HepG2 (cell line): ENCODE data around the gene CPNE1. TPM values are rescaled to one million over a fixed set of nuclear protein-coding genes. Genes with fewer than 3 reads are reported as not detected.

Experiments
- BHLHE40 ChIP-seq: IDR thresholded peaks from 2 replicates; pipeline ENCODE4 v1.6.1; 2011; ENCODE audit warnings: low read length, improper control_type of control experiment
- CREB1 ChIP-seq, 2 experiments: fragments of 450-650 bp in 1 of 2; IDR thresholded peaks; 2 replicates each; pipeline ENCODE4 v1.6.1; 2016 to 2017; ENCODE audit warnings: control low read depth in 1 of 2, mild to moderate bottlenecking in 1 of 2, missing compliant biosample characterization in 1 of 2, missing genetic modification characterization in 1 of 2
- EEA1 ChIP-seq: sonication (generic); formaldehyde crosslinking; IDR thresholded peaks from 2 replicates; pipeline ENCODE4 v1.5.1; 2020; ENCODE audit warnings: mild to moderate bottlenecking, missing genetic modification reagents, borderline replicate concordance
- ESRRA ChIP-seq: sonication (generic); formaldehyde crosslinking; IDR thresholded peaks from 2 replicates; pipeline ENCODE4 v1.5.1; 2020; ENCODE audit warnings: mild to moderate bottlenecking, low read depth, missing genetic modification reagents
- GLI4 ChIP-seq: sonication (generic); formaldehyde crosslinking; IDR thresholded peaks from 2 replicates; pipeline ENCODE4 v1.5.1; 2020; ENCODE audit warnings: missing genetic modification reagents, mild to moderate bottlenecking, moderate library complexity, borderline replicate concordance
- HIVEP1 ChIP-seq: sonication (generic); formaldehyde crosslinking; IDR thresholded peaks from 2 replicates; pipeline ENCODE4 v1.4.0; 2020; ENCODE audit warnings: mild to moderate bottlenecking, missing genetic modification reagents
- JUN ChIP-seq: sonication (generic); formaldehyde crosslinking; IDR thresholded peaks from 2 replicates; pipeline ENCODE4 v1.4.0; 2020; ENCODE audit warnings: mild to moderate bottlenecking, missing genetic modification reagents
- KAT7 ChIP-seq: IDR thresholded peaks from 2 replicates; pipeline ENCODE4 v1.6.1; 2018; ENCODE audit warnings: borderline replicate concordance, missing compliant biosample characterization
- KLF13 ChIP-seq: sonication (generic); formaldehyde crosslinking; IDR thresholded peaks from 2 replicates; pipeline ENCODE4 v1.4.0; 2020; ENCODE audit warnings: mild to moderate bottlenecking, missing genetic modification reagents
- MYPOP ChIP-seq: sonication (generic); formaldehyde crosslinking; IDR thresholded peaks from 2 replicates; pipeline ENCODE4 v1.8.1; 2023; ENCODE audit warnings: mild to moderate bottlenecking, moderate library complexity, missing genetic modification reagents
- MZF1 ChIP-seq: sonication (generic); formaldehyde crosslinking; IDR thresholded peaks from 2 replicates; pipeline ENCODE4 v1.8.1; 2023; ENCODE audit warnings: mild to moderate bottlenecking, missing genetic modification reagents, borderline replicate concordance
- PRPF4 ChIP-seq: fragments of 200-400 bp; formaldehyde crosslinking; IDR thresholded peaks from 2 replicates; pipeline ENCODE4 v1.6.1; 2016; ENCODE audit warnings: low read length, low read depth; ENCODE audit not compliant: poor library complexity, severe bottlenecking
- RCOR2 ChIP-seq: IDR thresholded peaks from 2 replicates; pipeline ENCODE4 v1.6.1; 2016; ENCODE audit warnings: missing biosample characterization, missing genetic modification reagents
- SRSF1 ChIP-seq: fragments of 200-400 bp; formaldehyde crosslinking; optimal IDR thresholded peaks from 2 replicates; pipeline ENCODE3; 2017; ENCODE audit warnings: mild to moderate bottlenecking, low read depth, low read length, moderate library complexity
- SRSF9 ChIP-seq: fragments of 200-400 bp; formaldehyde crosslinking; IDR thresholded peaks from 2 replicates; pipeline ENCODE4 v1.6.1; 2018; ENCODE audit warnings: borderline replicate concordance, mild to moderate bottlenecking, low read depth, low read length; ENCODE audit not compliant: insufficient read depth, poor library complexity, severe bottlenecking
- ZBTB42 ChIP-seq: sonication (generic); formaldehyde crosslinking; IDR thresholded peaks from 2 replicates; pipeline ENCODE4 v1.5.0; 2020; ENCODE audit warnings: mild to moderate bottlenecking, missing genetic modification reagents
- ZEB1 ChIP-seq: IDR thresholded peaks from 2 replicates; pipeline ENCODE4 v1.6.1; 2012; ENCODE audit warnings: mild to moderate bottlenecking, low read depth, inconsistent platforms; ENCODE audit not compliant: insufficient replicate concordance
- ZFP62 ChIP-seq: sonication (generic); formaldehyde crosslinking; IDR thresholded peaks from 2 replicates; pipeline ENCODE4 v1.4.0; 2020; ENCODE audit warnings: missing genetic modification reagents
- ZNF513 ChIP-seq: sonication (generic); formaldehyde crosslinking; conservative IDR thresholded peaks from 2 replicates; pipeline ENCODE4 v1.5.0; 2020; ENCODE audit warnings: missing genetic modification reagents
- ZNF563 ChIP-seq: sonication (generic); formaldehyde crosslinking; IDR thresholded peaks from 2 replicates; pipeline ENCODE4 v1.8.0; 2022; ENCODE audit warnings: mild to moderate bottlenecking, moderate library complexity, missing genetic modification reagents
- ZNF792 ChIP-seq: IDR thresholded peaks from 2 replicates; pipeline ENCODE4 v1.6.1; 2016
- ZSCAN25 ChIP-seq: sonication (generic); formaldehyde crosslinking; IDR thresholded peaks from 2 replicates; pipeline ENCODE4 v1.8.0; 2022; ENCODE audit warnings: mild to moderate bottlenecking, missing genetic modification reagents
- polyA plus RNA-seq, 8 experiments: library from polyadenylated mRNA; depleted of rRNA in 3 of 8; stranded (reverse) in 7 of 8; unstranded in 1 of 8; fragments of >200 nt; fragmentation: Illumina TruSeq in 4 of 8; extraction: Trizol in 4 of 8; gene quantifications; 2 replicates each; pipeline versions ENCODE4 v1.2.1 to v1.2.3, GENCODE V29; 2011 to 2016; ENCODE audit warnings: low read depth in 4 of 8, missing spikeins in 1 of 8, mixed read lengths in 1 of 8; ENCODE audit not compliant: insufficient read depth in 1 of 8
- total RNA-seq, 5 experiments: library from RNA; depleted of rRNA; stranded (reverse); fragments of >200 nt; fragmentation: Illumina TruSeq; extraction: Trizol; gene quantifications; 2 replicates each; pipeline ENCODE4 v1.2.3, GENCODE V29; 2016; ENCODE audit warnings: low read depth in 1 of 5
- TF ChIP-seq, protein P1 (sequence below): IDR thresholded peaks from 2 replicates; pipeline ENCODE4 v1.6.1; 2016; ENCODE audit warnings: low read depth
- TF ChIP-seq, protein P2 (sequence below): sonication (generic); formaldehyde crosslinking; IDR thresholded peaks from 2 replicates; pipeline ENCODE4 v1.8.1; 2023; ENCODE audit warnings: mild to moderate bottlenecking, missing genetic modification reagents, borderline replicate concordance
- TF ChIP-seq, protein P3 (sequence below): sonication (generic); formaldehyde crosslinking; IDR thresholded peaks from 2 replicates; pipeline ENCODE4 v1.8.0; 2022; ENCODE audit warnings: missing genetic modification reagents, mild to moderate bottlenecking, borderline replicate concordance

The CPNE1 gene
- total and polyA plus RNA-seq, 2 of the 13 experiments (the other 11 are each of a cell fraction or from before 2014, with no cell fraction given), result 408 to 431 TPM

- TF ChIP-seq ZEB1, result peak; percentile 55
- peak; percentile 81 for TF ChIP-seq JUN (CRISPR knock-in tag)
- peak; percentile 90 for TF ChIP-seq HIVEP1 (CRISPR knock-in tag)
- peak; percentile 90 for TF ChIP-seq CREB1 (IDR thresholded peaks at IDR 0.05)
- peak; percentile 97 for TF ChIP-seq CREB1 (CRISPR knock-in tag; IDR thresholded peaks at IDR 0.05)
- TF ChIP-seq GLI4 (CRISPR knock-in tag), result peak; percentile 98
- no peak for TF ChIP-seq ZNF513 (CRISPR knock-in tag)
- TF ChIP-seq, protein P1, sequence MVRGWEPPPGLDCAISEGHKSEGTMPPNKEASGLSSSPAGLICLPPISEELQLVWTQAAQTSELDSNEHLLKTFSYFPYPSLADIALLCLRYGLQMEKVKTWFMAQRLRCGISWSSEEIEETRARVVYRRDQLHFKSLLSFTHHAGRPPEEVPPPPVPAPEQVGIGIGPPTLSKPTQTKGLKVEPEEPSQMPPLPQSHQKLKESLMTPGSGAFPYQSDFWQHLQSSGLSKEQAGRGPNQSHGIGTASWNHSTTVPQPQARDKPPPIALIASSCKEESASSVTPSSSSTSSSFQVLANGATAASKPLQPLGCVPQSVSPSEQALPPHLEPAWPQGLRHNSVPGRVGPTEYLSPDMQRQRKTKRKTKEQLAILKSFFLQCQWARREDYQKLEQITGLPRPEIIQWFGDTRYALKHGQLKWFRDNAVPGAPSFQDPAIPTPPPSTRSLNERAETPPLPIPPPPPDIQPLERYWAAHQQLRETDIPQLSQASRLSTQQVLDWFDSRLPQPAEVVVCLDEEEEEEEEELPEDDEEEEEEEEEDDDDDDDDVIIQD (CRISPR knock-in tag), result peak; percentile 94
- TF ChIP-seq ESRRA (CRISPR knock-in tag), result peak; percentile 90; the same call in 1 of the 2 replicates
- no peak for TF ChIP-seq BHLHE40
- peak; percentile 99 for TF ChIP-seq KAT7
- peak; percentile 93 for TF ChIP-seq ZNF563 (CRISPR knock-in tag)
- no peak for TF ChIP-seq PRPF4
- TF ChIP-seq, protein P2, sequence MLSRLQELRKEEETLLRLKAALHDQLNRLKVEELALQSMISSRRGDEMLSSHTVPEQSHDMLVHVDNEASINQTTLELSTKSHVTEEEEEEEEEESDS (CRISPR knock-in tag), result peak; percentile 96
- TF ChIP-seq EEA1 (CRISPR knock-in tag), result peak; percentile 94
- TF ChIP-seq MYPOP (CRISPR knock-in tag), result peak; percentile 94
- TF ChIP-seq, protein P3, sequence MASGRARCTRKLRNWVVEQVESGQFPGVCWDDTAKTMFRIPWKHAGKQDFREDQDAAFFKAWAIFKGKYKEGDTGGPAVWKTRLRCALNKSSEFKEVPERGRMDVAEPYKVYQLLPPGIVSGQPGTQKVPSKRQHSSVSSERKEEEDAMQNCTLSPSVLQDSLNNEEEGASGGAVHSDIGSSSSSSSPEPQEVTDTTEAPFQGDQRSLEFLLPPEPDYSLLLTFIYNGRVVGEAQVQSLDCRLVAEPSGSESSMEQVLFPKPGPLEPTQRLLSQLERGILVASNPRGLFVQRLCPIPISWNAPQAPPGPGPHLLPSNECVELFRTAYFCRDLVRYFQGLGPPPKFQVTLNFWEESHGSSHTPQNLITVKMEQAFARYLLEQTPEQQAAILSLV (CRISPR knock-in tag), result peak; percentile 92
- peak; percentile 75; the same call in 1 of the 2 replicates for TF ChIP-seq ZSCAN25 (CRISPR knock-in tag)
- TF ChIP-seq SRSF1, result peak; percentile 98
- no peak for TF ChIP-seq ZFP62 (CRISPR knock-in tag)
- TF ChIP-seq ZNF792 (CRISPR knock-in tag), result peak; percentile 99
- peak; percentile 88 for TF ChIP-seq ZBTB42 (CRISPR knock-in tag)
- TF ChIP-seq SRSF9, result no peak
- no peak; the same call in 1 of the 2 replicates for TF ChIP-seq RCOR2
- no peak; the same call in 1 of the 2 replicates for TF ChIP-seq MZF1 (CRISPR knock-in tag)
- peak; percentile 88 for TF ChIP-seq KLF13 (CRISPR knock-in tag)
These were observed at the start of gene CPNE1, which contains the start of gene RBM12 (continued) for GRCh38 chr20:35664466-35665206.
